ENCODE data around the gene ZFHX3. TPM values are rescaled to one million over a fixed set of nuclear protein-coding genes. Genes with fewer than 3 reads are reported as not detected.

ZFHX3 gene
- total and polyA plus RNA-seq, 2 of the 8 experiments (the other 6 are each of a cell fraction or from before 2014, with no cell fraction given) = 0.08 to 0.99 TPM

GRCh38 chr16:72751076-72751475 lies 296.9 kb downstream of the ZFHX3 start:
- Histone ChIP-seq H3K23ac (ENCODE audit: insufficient read length) (no peak overlapping the region), H2BK12ac (ENCODE audit: low read depth, low read length) (no peak overlapping the region), H4K20me1 (replicated peaks in 1 of 2; ENCODE audit: control insufficient read depth in 1 of 2, insufficient read depth in 2 of 2, low read length in 2 of 2) (peaks cover 0 to 2% of the 10 kb centered on the region in 2 experiments), H3K79me2 (ENCODE audit: control insufficient read depth in 1 of 2, insufficient read depth in 2 of 2, low read length in 2 of 2) (no peaks in the 10 kb centered on the region), H3K9me3 (ENCODE audit: insufficient read depth in 2 of 2, low read depth in 1 of 2, low read length in 1 of 2) (no peaks in the 10 kb centered on the region), H3K4me3 (ENCODE audit: extremely low read depth in 1 of 4, insufficient read depth in 2 of 4, low read depth in 3 of 4, low read length in 4 of 4) (no peak overlapping the region), H3K4me2 (ENCODE audit: insufficient read depth in 1 of 2, low read depth in 2 of 2, low read length in 2 of 2) (no peak overlapping the region), H2BK15ac (ENCODE audit: low read length) (no peak overlapping the region), H3K4ac (replicated peaks; ENCODE audit: insufficient read length, low read depth, low read length) (no peak overlapping the region), H3K23me2 (ENCODE audit: low read depth, low read length) (no peaks in the 10 kb centered on the region), H2AK5ac (ENCODE audit: low read depth, low read length) (no peak overlapping the region), H3K56ac (replicated peaks; ENCODE audit: insufficient read length, low read depth, low read length) (no peak overlapping the region), H3K36me3 (ENCODE audit: control insufficient read depth in 2 of 4, insufficient read depth in 4 of 4, low read length in 3 of 4) (no peaks in the 10 kb centered on the region), H3K4me1 (replicated peaks in 1 of 4; ENCODE audit: control insufficient read depth in 3 of 4, insufficient read depth in 4 of 4, low read length in 3 of 4) (no peaks in the 10 kb centered on the region), H3K27me3 (replicated peaks in 1 of 4; ENCODE audit: control insufficient read depth in 3 of 4, extremely low read depth in 1 of 4, insufficient read depth in 3 of 4, low read length in 3 of 4) (no peaks in the 10 kb centered on the region), H4K8ac (ENCODE audit: extremely low read depth, insufficient read depth, low read length) (no peak overlapping the region), H2BK120ac (replicated peaks; ENCODE audit: low read depth, low read length) (no peak overlapping the region), H3K18ac (ENCODE audit: extremely low read depth, low read length) (no peak overlapping the region), H3K27ac (ENCODE audit: low read depth, low read length) (no peak overlapping the region), H4K91ac (replicated peaks; ENCODE audit: insufficient read length, low read length) (no peak overlapping the region), H3K79me1 (ENCODE audit: low read depth, low read length) (no peaks in the 10 kb centered on the region), H3K9ac (replicated peaks in 1 of 4; ENCODE audit: extremely low read depth in 1 of 4, low read depth in 3 of 4, low read length in 3 of 4) (no peak overlapping the region), H3K14ac (ENCODE audit: insufficient read length) (no peak overlapping the region), H4K5ac (ENCODE audit: insufficient read length, low read depth, low read length) (no peak overlapping the region), H2BK20ac (ENCODE audit: low read length) (no peak overlapping the region), H2BK5ac (ENCODE audit: low read depth, low read length) (no peak overlapping the region), H2AFZ (ENCODE audit: low read length) (no peak overlapping the region)
- 77% methylated on average over 3 of the region's 3 CpGs; no CpG with 5 or more reads in 1 of the 2 experiments for WGBS, 2 experiments (ENCODE audit: extremely low coverage in 1 of 2, insufficient coverage in 1 of 2, insufficient read length in 1 of 2, insufficient replicate concordance in 2 of 2, low coverage in 1 of 2, low lambda C conversion rate in 2 of 2, missing lambda C conversion rate in 1 of 2)
- FAIRE-seq = no peak
- no peak for TF ChIP-seq TEAD4 (IDR thresholded peaks at IDR 0.05; ENCODE audit: low read depth, low read length)
- no peak for TF ChIP-seq RXRA (IDR thresholded peaks at IDR 0.05; ENCODE audit: insufficient read depth, low read depth, low read length)
- no peak for TF ChIP-seq GABPA (IDR thresholded peaks at IDR 0.05; ENCODE audit: borderline replicate concordance, insufficient read depth, low read length)
- no peak for TF ChIP-seq TBP (IDR thresholded peaks at IDR 0.05; ENCODE audit: low read depth, low read length)
- ChIA-PET CTCF (ENCODE audit: partially characterized antibody) (interaction anchor here (1.0 kb wide), 1 partner anchor 13 kb away, joined by 3 read pairs; no protein-coding TSS in a partner anchor), POLR2A (ENCODE audit: partially characterized antibody) (no interaction called here)
- no peak for DNase-seq (ENCODE audit: low read depth in 1 of 2, low spot score in 2 of 2)
